Endometrial microvascular endothelial cells (primary cell): ENCODE data around the gene MPST. TPM values are rescaled to one million over a fixed set of nuclear protein-coding genes. Genes with fewer than 3 reads are reported as not detected.

Experiments used
- in situ Hi-C: cut with HindIII; loops from 2 replicates; pipeline ENCODE4 v1.10.0; 2017; ENCODE audit warnings: low sequenced_read_pairs, low pct_unique_long_range_greater_than_20kb; ENCODE audit errors: inconsistent ontology term
- total RNA-seq: library from RNA; depleted of rRNA; stranded (reverse); fragments of >200 nt; gene quantifications from one replicate; pipeline ENCODE4 v1.2.3, GENCODE V29; 2015; ENCODE audit errors: inconsistent ontology term

The MPST gene
- total RNA-seq, 1 donor from 2014 or later = 140 TPM

- in situ Hi-C loops = no loop called here
These were observed 35.2 kb downstream of the MPST start for GRCh38 chr22:37054600-37055365.

DNA sequence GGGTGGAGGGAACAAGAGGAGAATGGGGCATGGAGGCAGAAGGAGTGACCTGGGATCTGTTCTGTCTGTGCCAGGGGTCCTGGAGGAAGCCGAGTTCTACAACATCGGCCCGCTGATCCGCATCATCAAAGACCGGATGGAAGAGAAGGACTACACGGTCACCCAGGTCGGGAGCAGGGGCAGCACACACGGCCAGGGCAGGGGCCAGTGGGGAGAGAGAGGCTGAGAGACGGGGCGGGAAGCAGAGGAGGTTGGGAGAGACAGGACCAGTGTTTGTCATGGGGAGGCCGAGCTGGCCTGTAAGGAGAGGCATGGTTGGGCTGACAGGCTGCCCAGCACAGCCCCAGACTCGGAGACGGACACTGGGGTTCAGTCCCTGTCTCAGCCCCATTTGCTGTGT is 36.7 kb downstream of the MPST start:
- in situ Hi-C loops = no loop called here

GRCh38 chr22:37057226-37057625 is 37.7 kb downstream of the MPST start:
- in situ Hi-C loops = no loop called here

DNA sequence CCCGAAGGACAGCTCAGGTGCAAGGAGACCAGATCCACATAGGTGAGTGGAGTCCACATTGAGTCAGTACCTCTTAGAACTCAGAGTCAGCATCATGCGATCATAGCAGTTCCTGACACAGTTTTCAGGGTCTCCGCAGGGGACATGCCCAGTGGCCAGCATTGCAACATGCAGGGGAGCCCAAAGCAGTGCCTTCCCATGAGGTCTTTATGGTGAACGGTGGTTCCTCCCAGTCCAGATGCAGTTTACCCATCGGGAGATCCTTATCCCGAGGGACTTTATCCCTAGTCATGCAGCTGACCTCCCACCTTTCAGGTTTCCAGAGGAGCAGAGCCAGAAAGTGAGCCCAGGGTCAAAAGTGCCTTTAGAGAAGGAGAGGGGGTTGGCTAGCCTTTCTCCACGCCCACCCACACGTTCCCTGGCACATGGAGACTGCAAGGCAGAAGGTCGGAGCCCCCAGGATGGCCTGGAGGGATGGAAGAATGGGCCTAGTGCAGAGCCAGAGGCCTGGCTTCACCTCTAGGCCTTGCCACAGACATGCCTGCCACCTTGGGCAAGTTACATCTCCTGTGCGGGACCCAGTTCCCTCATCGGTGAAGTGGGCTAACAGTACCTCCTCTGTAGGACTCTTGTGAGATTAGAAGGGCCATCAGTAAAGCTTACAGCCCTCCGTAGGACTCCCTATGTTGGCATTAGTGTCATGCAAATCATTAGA is 38.4 kb downstream of the MPST start:
- in situ Hi-C loops = no loop called here

DNA sequence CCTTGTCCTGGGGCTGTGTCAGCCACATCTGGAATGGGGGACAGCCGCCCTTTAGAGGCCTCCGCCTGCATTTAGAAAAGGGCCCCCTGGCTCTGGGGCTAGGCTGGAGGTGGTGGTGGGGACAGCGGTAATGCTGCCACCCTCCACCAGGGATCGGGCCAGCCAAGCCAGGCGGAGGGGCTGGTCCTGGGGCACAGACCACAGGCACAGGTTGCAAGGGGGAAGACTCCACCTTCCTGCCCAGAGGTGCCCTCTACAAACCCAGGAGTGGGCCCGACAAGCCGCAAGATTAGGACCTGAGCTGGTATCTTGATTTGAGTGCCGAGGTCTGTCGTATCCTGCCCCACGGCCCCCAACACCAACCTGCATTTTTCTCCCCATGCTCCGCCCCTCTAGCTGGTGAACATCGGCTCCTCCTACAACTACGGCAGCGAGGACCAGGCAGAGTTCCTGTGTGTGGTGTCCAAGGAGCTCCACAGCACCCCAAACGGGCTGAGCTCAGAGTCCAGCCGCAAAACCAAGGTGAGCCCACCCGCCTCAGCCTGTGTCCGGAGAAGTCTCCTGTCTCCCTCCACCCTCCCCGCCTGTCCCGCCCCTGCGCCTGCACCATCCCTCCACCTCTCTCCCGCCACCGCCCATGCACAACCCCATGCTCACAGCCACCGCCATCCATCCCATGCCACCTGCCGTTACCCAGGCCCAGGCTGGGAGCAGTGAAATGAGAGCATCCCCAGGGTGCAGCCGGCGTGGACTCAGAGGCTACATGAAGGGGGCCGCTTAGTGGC is 39.6 kb downstream of the MPST start:
- in situ Hi-C loops = no loop called here

DNA sequence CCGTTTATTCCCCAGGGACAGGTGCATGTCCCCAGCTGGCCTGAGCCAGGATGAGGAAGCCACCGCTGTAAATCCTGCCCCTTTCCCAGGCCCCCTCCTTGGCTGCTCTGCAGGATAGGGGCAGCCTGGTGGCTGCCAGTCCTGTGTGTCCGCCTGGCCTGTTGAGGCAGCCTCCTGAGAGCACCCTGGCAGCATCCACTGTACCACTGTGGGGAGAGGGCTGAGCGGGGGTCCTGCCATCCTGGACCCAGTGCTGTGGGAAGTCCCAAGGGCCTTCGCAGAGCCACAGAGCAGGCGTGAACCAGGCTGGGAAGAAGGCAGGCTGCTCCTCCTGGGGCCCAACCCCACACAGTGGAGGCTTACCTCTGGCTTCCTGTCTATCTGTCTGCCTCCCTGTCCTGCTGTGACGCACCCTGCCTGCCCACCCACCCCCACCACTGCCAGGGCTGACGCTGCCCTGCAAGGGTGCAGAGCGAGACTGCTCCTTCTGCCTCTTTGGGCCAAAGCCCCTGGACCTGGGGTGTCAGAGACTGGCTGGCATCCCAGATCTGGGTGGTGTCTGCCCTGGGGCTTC is 40.4 kb downstream of the MPST start:
- in situ Hi-C loops = no loop called here

DNA sequence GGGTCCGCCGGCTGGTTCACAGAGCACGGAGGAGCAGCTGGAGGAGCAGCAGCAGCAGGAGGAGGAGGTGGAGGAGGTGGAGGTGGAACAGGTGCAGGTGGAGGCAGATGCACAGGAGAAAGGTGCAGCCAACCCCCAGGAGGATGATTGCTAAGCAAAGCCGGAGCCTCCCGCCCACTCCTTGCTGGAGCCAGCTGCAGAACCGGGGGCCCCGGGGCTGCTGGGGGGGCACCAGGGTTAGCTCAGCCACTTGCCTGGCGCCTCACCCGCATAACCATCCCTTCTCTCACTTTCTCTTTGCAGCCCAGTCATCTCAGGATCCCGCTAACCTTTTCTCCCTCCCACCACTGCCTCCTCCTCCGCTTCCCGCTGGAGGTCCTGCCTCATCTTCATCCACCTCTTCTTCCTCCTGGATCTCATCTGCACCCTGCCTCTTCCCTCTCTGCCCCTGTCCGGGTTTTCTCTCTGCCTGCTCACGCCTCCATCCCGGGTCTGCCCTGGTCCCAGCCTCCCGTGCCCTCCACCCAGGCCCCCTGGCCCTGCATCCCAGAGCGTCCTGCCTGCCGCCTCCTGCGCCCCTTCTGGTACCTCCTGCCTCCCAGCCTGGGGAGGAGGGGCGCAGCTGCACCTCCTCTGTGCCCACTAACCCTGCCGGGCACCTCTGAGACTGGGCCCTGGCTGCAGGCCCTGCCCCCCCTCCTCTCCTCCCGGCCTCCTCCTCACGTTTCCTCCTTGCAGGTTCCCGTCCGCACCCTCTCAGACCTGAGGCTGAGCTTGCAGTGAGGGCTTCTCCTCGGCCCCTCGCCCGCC is 41.5 kb downstream of the MPST start:
- in situ Hi-C loops = no loop called here

- in situ Hi-C loops = no loop called here
These were observed 42.3 kb downstream of the MPST start for GRCh38 chr22:37061611-37062375.

- in situ Hi-C loops = no loop called here
These were observed 42.8 kb downstream of the MPST start for GRCh38 chr22:37062376-37062675.

DNA sequence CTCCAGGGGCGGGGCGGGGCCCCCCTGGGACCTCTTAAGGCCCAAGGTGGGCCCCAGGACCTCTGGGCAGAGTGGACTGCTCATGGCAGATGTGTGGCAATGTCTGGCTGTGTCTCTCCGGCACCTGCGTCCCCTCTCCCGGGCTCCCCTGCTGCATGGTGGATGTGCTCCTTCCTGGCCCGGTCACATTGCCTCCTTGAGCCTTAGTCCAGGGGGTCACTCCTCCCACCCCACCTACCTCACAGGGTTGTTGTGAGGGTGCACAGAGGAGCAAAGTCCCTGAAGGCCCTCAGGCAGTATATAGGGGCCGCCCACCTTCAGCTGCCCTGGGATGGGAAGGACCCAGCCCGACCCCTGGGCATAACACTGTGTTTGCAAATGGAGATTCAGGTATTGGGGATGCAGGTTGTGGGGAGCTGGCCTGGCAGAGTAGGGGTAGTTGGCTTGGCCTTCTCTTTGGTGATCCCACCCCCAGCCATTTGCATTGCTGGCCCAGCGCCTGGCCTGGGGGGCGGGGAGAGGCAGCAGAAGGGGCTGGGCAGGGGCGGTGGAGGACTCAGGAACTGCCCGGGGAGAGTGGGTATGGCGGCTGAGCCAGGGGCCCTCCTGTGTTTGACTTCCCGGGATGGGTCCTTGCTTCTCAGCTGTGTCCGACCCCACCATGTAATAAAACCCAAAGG is 43.3 kb downstream of the MPST start:
- in situ Hi-C loops = no loop called here

- in situ Hi-C loops = no loop called here
These were observed 44.2 kb downstream of the MPST start for GRCh38 chr22:37063431-37064420.

GRCh38 chr22:37064553-37064952 is 45.0 kb downstream of the MPST start:
- in situ Hi-C loops = no loop called here

GRCh38 chr22:37065180-37065579 is 45.6 kb downstream of the MPST start:
- in situ Hi-C loops = no loop called here

- in situ Hi-C loops = no loop called here
These were observed 46.4 kb downstream of the MPST start for GRCh38 chr22:37065961-37066360.

- in situ Hi-C loops = no loop called here
These were observed 47.9 kb downstream of the MPST start for GRCh38 chr22:37067428-37067827.

DNA sequence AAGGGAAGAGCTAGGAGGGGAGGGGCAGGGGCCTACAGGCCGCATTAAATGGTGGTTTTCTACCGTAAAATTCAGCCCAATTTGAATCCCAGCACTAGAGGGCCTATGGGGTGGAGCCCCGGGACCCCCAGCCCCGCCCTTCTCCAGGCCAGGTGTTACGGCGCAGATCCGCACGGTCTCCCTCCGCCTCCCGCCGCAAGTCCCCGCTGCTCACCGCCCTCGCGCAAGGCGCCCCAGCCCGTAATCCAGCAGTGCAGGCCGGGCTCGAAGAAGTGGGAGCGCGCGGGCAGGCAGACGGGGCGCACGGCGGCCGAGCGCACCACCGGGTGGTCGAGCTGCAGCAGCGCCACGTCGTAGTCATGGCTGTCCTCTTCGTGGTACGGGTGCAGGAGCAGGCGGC is 49.3 kb downstream of the MPST start:
- in situ Hi-C loops = no loop called here

GRCh38 chr22:37069319-37069718 is 49.8 kb downstream of the MPST start:
- in situ Hi-C loops = no loop called here
